Measurements from ENCODE around the gene RDH5. TPM values are rescaled to one million over a fixed set of nuclear protein-coding genes. Genes with fewer than 3 reads are reported as not detected.

RDH5 gene
- total RNA-seq, 1 donor from 2014 or later, result 4.4 TPM

- H3K36me3 Mint-ChIP-seq (ENCODE audit: low read depth, unreplicated experiment), result peaks cover 23% of the 10 kb centered on the region
- peak overlapping the region; percentile 89 for H3K4me3 Mint-ChIP-seq (ENCODE audit: unreplicated experiment)
- H3K27ac Mint-ChIP-seq (ENCODE audit: unreplicated experiment), result peak overlapping the region; percentile 95
- peaks cover 26% of the 10 kb centered on the region for H3K27me3 Mint-ChIP-seq (ENCODE audit: unreplicated experiment)
- peak; percentile 58 for DNase-seq (ENCODE audit: low spot score)
- TF ChIP-seq, protein P1, sequence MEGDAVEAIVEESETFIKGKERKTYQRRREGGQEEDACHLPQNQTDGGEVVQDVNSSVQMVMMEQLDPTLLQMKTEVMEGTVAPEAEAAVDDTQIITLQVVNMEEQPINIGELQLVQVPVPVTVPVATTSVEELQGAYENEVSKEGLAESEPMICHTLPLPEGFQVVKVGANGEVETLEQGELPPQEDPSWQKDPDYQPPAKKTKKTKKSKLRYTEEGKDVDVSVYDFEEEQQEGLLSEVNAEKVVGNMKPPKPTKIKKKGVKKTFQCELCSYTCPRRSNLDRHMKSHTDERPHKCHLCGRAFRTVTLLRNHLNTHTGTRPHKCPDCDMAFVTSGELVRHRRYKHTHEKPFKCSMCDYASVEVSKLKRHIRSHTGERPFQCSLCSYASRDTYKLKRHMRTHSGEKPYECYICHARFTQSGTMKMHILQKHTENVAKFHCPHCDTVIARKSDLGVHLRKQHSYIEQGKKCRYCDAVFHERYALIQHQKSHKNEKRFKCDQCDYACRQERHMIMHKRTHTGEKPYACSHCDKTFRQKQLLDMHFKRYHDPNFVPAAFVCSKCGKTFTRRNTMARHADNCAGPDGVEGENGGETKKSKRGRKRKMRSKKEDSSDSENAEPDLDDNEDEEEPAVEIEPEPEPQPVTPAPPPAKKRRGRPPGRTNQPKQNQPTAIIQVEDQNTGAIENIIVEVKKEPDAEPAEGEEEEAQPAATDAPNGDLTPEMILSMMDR (IDR thresholded peaks at IDR 0.05; ENCODE audit: unreplicated experiment), result no peak
- H3K9me3 Mint-ChIP-seq (ENCODE audit: unreplicated experiment), result no peaks in the 10 kb centered on the region
- H3K4me1 Mint-ChIP-seq (ENCODE audit: unreplicated experiment), result peaks cover 34% of the 10 kb centered on the region
Measured at GRCh38 chr12:55729819-55730818, 9.9 kb downstream of the RDH5 start.

DNA sequence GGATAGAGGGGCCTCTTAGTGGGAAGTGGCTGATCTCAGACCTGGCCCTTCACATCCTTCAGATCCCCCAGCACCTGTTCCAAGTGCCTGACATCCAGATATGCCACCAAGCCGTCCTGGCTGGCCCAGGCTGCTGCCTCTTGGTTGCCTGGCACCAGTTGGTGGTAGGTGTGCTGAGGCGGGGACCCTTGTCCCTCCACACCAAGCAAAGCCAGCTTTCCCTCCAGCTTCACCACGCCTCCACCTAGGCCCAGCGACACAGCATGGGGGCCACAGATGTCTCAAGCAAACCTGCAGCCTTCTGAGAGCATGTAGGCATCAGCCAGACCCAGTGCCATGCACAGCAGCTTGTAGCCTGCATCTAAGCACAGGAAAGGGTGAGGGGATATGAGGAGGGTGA, 12.1 kb downstream of the RDH5 start:
- Mint-ChIP-seq H3K9me3 (ENCODE audit: unreplicated experiment) (no peaks in the 10 kb centered on the region), H3K36me3 (ENCODE audit: low read depth, unreplicated experiment) (peaks cover 4% of the 10 kb centered on the region), H3K27ac (ENCODE audit: unreplicated experiment) (peak overlapping the region; percentile 43), H3K27me3 (ENCODE audit: unreplicated experiment) (peaks cover 14% of the 10 kb centered on the region), H3K4me1 (ENCODE audit: unreplicated experiment) (peaks cover 22% of the 10 kb centered on the region), H3K4me3 (ENCODE audit: unreplicated experiment) (no peak overlapping the region)
- no peak for DNase-seq (ENCODE audit: low spot score)
- TF ChIP-seq, protein P1 (IDR thresholded peaks at IDR 0.05; ENCODE audit: unreplicated experiment), result no peak

DNA sequence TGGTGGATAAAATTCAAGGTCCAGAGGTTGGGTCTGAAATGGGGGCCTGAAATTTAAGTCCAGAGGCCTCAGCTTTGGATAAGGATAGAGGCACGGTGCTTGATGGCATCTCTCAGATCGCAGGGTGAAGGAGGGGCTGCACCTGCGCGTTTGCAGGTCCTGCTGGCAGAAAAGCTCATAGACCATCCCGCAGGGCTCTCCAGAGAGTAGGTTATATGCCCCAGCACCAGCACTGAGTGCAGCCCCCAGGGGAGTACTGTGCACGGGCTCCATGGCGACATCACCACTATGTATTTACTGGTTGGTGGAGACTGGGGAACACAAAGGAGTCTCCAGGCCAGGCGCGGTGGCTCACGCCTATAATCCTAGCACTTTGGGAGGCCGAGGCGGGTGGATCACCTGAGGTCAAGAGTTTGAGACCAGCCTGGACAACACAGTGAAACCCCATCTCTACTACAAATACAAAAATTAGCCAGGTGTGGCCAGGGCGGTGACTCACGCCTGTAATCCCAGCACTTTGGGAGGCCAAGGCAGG, 12.9 kb downstream of the RDH5 start:
- Mint-ChIP-seq H3K27me3 (ENCODE audit: unreplicated experiment) (peaks cover 11% of the 10 kb centered on the region), H3K4me1 (ENCODE audit: unreplicated experiment) (peaks cover 25% of the 10 kb centered on the region), H3K9me3 (ENCODE audit: unreplicated experiment) (no peaks in the 10 kb centered on the region), H3K27ac (ENCODE audit: unreplicated experiment) (no peak overlapping the region), H3K4me3 (ENCODE audit: unreplicated experiment) (no peak overlapping the region), H3K36me3 (ENCODE audit: low read depth, unreplicated experiment) (no peaks in the 10 kb centered on the region)
- TF ChIP-seq, protein P1 (IDR thresholded peaks at IDR 0.05; ENCODE audit: unreplicated experiment), result no peak
- DNase-seq (ENCODE audit: low spot score), result no peak

DNA sequence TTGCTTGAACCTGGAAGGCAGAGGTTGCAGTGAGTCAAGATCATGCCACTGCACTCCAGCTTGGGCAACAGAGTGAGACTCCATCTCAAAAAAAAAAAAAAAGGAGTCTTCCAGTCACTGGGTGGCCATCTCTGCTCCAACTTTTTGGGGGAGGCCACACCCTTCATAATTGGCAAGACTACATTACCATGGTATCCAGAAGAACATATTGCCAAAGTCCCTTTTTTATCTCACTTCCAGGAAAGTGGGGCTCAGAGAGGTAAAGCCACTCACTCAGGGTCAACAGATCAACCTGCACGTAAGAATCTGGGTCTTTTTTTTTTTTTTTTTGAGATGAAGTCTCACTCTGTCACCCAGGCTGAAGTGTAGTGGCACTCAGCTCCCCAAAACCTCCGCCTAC, 13.7 kb downstream of the RDH5 start:
- Mint-ChIP-seq H3K9me3 (ENCODE audit: unreplicated experiment) (no peaks in the 10 kb centered on the region), H3K27me3 (ENCODE audit: unreplicated experiment) (peaks cover 11% of the 10 kb centered on the region), H3K4me1 (ENCODE audit: unreplicated experiment) (peaks cover 28% of the 10 kb centered on the region), H3K36me3 (ENCODE audit: low read depth, unreplicated experiment) (no peaks in the 10 kb centered on the region), H3K27ac (ENCODE audit: unreplicated experiment) (no peak overlapping the region), H3K4me3 (ENCODE audit: unreplicated experiment) (no peak overlapping the region)
- DNase-seq (ENCODE audit: low spot score), result no peak
- TF ChIP-seq, protein P1 (IDR thresholded peaks at IDR 0.05; ENCODE audit: unreplicated experiment), result no peak

DNA sequence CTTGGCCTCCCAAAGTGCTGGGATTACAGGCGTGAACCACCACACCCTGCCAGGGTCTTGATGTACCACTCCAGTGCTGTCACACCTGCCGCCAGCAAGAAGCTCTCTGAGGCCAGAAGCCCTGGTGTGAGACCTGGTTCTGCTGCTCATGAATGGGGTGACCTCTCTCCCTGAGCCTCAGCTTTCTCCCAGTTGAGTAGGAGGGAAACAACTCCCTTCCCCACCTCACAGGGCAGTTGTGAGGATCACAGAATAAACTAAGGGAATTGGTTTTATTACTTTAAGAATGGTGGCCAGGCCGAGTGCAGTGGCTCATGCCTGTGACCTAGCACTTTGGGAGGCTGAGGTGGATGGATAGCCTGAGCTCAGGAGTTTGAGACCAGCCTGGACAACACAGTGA, 14.4 kb downstream of the RDH5 start:
- Mint-ChIP-seq H3K4me3 (ENCODE audit: unreplicated experiment) (no peak overlapping the region), H3K27me3 (ENCODE audit: unreplicated experiment) (peaks cover 9% of the 10 kb centered on the region), H3K36me3 (ENCODE audit: low read depth, unreplicated experiment) (no peaks in the 10 kb centered on the region), H3K27ac (ENCODE audit: unreplicated experiment) (no peak overlapping the region), H3K4me1 (ENCODE audit: unreplicated experiment) (peaks cover 25% of the 10 kb centered on the region), H3K9me3 (ENCODE audit: unreplicated experiment) (no peaks in the 10 kb centered on the region)
- DNase-seq (ENCODE audit: low spot score), result no peak
- TF ChIP-seq, protein P1 (IDR thresholded peaks at IDR 0.05; ENCODE audit: unreplicated experiment), result no peak
